K562 (cell line): ENCODE results near the gene GCNA. TPM values are rescaled to one million over a fixed set of nuclear protein-coding genes. Genes with fewer than 3 reads are reported as not detected.

ENCODE experiments used
- ATAC-seq: fragments of 200-7000 bp; cut with Tn5 transposase; 3 replicates; pipeline ENCODE4 v1.9.1; 2020; ENCODE audit warnings: moderate library complexity
- BruUV-seq: library from RNA; stranded (reverse); fragments of 400-500 nt; replicated peaks from 2 replicates; lab custom pipeline; 2021; lab: Mats Ljungman, UMichigan
- CTCF ChIA-PET: fragments of 300-600 bp; formaldehyde crosslinking; extraction: SDS; loops from one replicate; lab custom pipeline; 2021; ENCODE audit warnings: low intra/inter-chr PET ratio; lab: Yijun Ruan, JAX
- POLR2A ChIA-PET: fragments of 300-600, 350-650 bp; sonication (Branson Sonifier 250); formaldehyde crosslinking; extraction: SDS; loops from one replicate; lab custom pipeline; 2021; ENCODE audit warnings: antibody characterized with exemption, inconsistent platforms; lab: Yijun Ruan, JAX
- DNase-seq, 4 experiments: peaks; one replicate each; pipeline versions ENCODE4 v3.0.0 to v3.0.0-alpha.2; 2011 to 2018; ENCODE audit warnings: low spot score in 3 of 4, mixed read lengths in 3 of 4; ENCODE audit errors: extremely low read depth in 1 of 4
- FAIRE-seq: peaks from 2 replicates; lab custom pipeline; 2011; peaks lifted over from hg19 to GRCh38; lab: Jason Lieb, UNC
- H2AFZ ChIP-seq: 2 replicates; pipeline ENCODE4 v1.6.0; 2011; ENCODE audit warnings: low read depth, low read length, control low read depth, inconsistent platforms
- H3K27ac ChIP-seq: fragments of 200-600 bp; 3 replicates; pipeline ENCODE4 v1.8.0; 2011; ENCODE audit warnings: low read depth, mild to moderate bottlenecking, control low read depth, inconsistent platforms, low read length, moderate library complexity, mixed read lengths; ENCODE audit errors: extremely low read depth
- H3K27me3 ChIP-seq, 2 experiments: fragments of 300-600 bp in 1 of 2; 2 replicates in 1 of 2; 3 replicates in 1 of 2; pipeline versions ENCODE4 v1.6.0 to v1.8.0; 2011; ENCODE audit warnings: inconsistent platforms in 2 of 2, low read length in 2 of 2, mild to moderate bottlenecking in 1 of 2, mixed read lengths in 1 of 2, moderate library complexity in 1 of 2; ENCODE audit not compliant: control insufficient read depth in 2 of 2, insufficient read depth in 2 of 2
- H3K36me3 ChIP-seq: fragments of 300-600 bp; 3 replicates; pipeline ENCODE4 v1.8.0; 2011; ENCODE audit warnings: mild to moderate bottlenecking, low read length, inconsistent platforms; ENCODE audit not compliant: control insufficient read depth, insufficient read depth
- H3K4me1 ChIP-seq, 2 experiments: fragments of 200-600 bp in 1 of 2; replicated peaks in 1 of 2; 2 replicates in 1 of 2; 3 replicates in 1 of 2; pipeline versions ENCODE4 v1.5.1 to v1.8.0; 2011; ENCODE audit warnings: inconsistent platforms in 2 of 2, low read length in 2 of 2, mild to moderate bottlenecking in 1 of 2, mixed read lengths in 1 of 2, moderate library complexity in 1 of 2; ENCODE audit not compliant: control insufficient read depth in 2 of 2, insufficient read depth in 2 of 2
- H3K4me2 ChIP-seq: 2 replicates; pipeline ENCODE4 v1.6.1; 2011; ENCODE audit warnings: low read length, control low read depth, inconsistent platforms, mixed read lengths; ENCODE audit not compliant: insufficient read depth
- H3K4me3 ChIP-seq: fragments of 200-600 bp; sonication (generic), shearing (Covaris generic); 2 replicates; pipeline ENCODE4 v1.5.1; 2016; ENCODE audit warnings: control low read depth, inconsistent platforms
- H3K79me2 ChIP-seq: fragments of 200-600 bp; 3 replicates; pipeline ENCODE4 v1.8.0; 2011; ENCODE audit warnings: low read length, inconsistent platforms; ENCODE audit not compliant: control insufficient read depth, insufficient read depth
- H3K9ac ChIP-seq, 2 experiments: 2 replicates each; pipeline versions ENCODE4 v1.6.0 to v1.6.1; 2011; ENCODE audit warnings: low read depth in 2 of 2, low read length in 2 of 2, control low read depth in 1 of 2, inconsistent platforms in 1 of 2, mild to moderate bottlenecking in 1 of 2, mixed read lengths in 1 of 2; ENCODE audit not compliant: insufficient read depth in 1 of 2
- H3K9me1 ChIP-seq: one replicate; pipeline ENCODE4 v1.6.0; 2011; ENCODE audit warnings: inconsistent platforms, mild to moderate bottlenecking, low read length, moderate library complexity; ENCODE audit not compliant: control insufficient read depth, insufficient read depth
- H3K9me3 ChIP-seq: replicated peaks from 2 replicates; pipeline ENCODE4 v1.5.1; 2011; ENCODE audit warnings: low read depth, low read length, inconsistent platforms; ENCODE audit not compliant: control insufficient read depth, insufficient read depth
- H4K20me1 ChIP-seq: replicated peaks from 2 replicates; pipeline ENCODE4 v1.6.1; 2011; ENCODE audit warnings: low read length, inconsistent platforms, mixed read lengths; ENCODE audit not compliant: control insufficient read depth, insufficient read depth
- DLX4 ChIP-seq: fragments of 250-450 bp; sonication (Bioruptor Pico); IDR thresholded peaks from 2 replicates; pipeline ENCODE4 v1.6.1; 2021; ENCODE audit warnings: mild to moderate bottlenecking
- DPF2 ChIP-seq: fragments of 450-650 bp; IDR thresholded peaks from 2 replicates; pipeline ENCODE4 v1.6.1; 2016
- KHSRP ChIP-seq: fragments of 450-650 bp; IDR thresholded peaks from 2 replicates; pipeline ENCODE4 v1.6.1; 2017
- MBD2 ChIP-seq: sonication (generic); IDR thresholded peaks from 2 replicates; pipeline ENCODE4 v1.6.1; 2016; ENCODE audit warnings: low read depth, borderline replicate concordance
- NBN ChIP-seq: fragments of 450-650 bp; IDR thresholded peaks from 2 replicates; pipeline ENCODE4 v1.6.1; 2016; ENCODE audit warnings: low read depth, mild to moderate bottlenecking
- SFPQ ChIP-seq: fragments of 200-400 bp; formaldehyde crosslinking; IDR thresholded peaks from 2 replicates; pipeline ENCODE4 v1.6.1; 2017; ENCODE audit warnings: mild to moderate bottlenecking, low read depth, low read length, moderate library complexity
- TCF3 ChIP-seq: sonication (generic); formaldehyde crosslinking; IDR thresholded peaks from 2 replicates; pipeline ENCODE4 v1.4.0; 2020; ENCODE audit warnings: mild to moderate bottlenecking, missing genetic modification reagents
- ZNF518B ChIP-seq: fragments of 250-450 bp; sonication (Bioruptor Pico); IDR thresholded peaks from 2 replicates; pipeline ENCODE4 v1.5.0; 2021; ENCODE audit warnings: mild to moderate bottlenecking, moderate library complexity
- WGBS: fragments of 100-300 bp; shearing (Covaris generic); methylation state at CpG from one replicate; pipeline ENCODE4 v1.1.6; 2016; ENCODE audit warnings: low coverage, mixed read lengths; ENCODE audit not compliant: insufficient coverage; ENCODE audit errors: missing lambda C conversion rate; 5-methylcytosine and 5-hydroxymethylcytosine counted together
- in situ Hi-C: fragments of 300-500 bp; cut with MboI; formaldehyde crosslinking; loops from 4 replicates; pipeline ENCODE4 v1.15.0; 2018; ENCODE audit warnings: inconsistent platforms, mixed read lengths
- intact Hi-C: fragments of 100-400 bp; cut with micrococcal nuclease; formaldehyde crosslinking; loops from 2 replicates; pipeline ENCODE4 v1.14.2; 2022
- polyA plus RNA-seq, 8 experiments: library from polyadenylated mRNA; depleted of rRNA in 4 of 8; stranded (reverse) in 5 of 8; unstranded in 3 of 8; fragments of >200 nt; fragmentation: Nextera tagmentation in 2 of 8; fragmentation: Illumina TruSeq in 1 of 8; extraction: Ambion mirVana in 2 of 8; extraction: Trizol in 1 of 8; gene quantifications; 2 replicates each; pipeline versions ENCODE4 v1.2.1 to v1.2.3, GENCODE V29; 2011 to 2014; ENCODE audit warnings: inconsistent platforms in 1 of 8, missing spikeins in 1 of 8
- total RNA-seq, 7 experiments: library from RNA; depleted of rRNA in 6 of 7; stranded (reverse); fragments of >200 nt in 6 of 7; fragmentation: Illumina TruSeq in 2 of 7; extraction: Trizol in 2 of 7; gene quantifications; 2 replicates each; pipeline versions ENCODE4 v1.2.1 to v1.2.3, GENCODE V29; 2011 to 2021; ENCODE audit warnings: low replicate concordance in 1 of 7

Gene GCNA
- total and polyA plus RNA-seq, 9 of the 15 experiments (the other 6 are each of a cell fraction or from before 2014, with no cell fraction given) = 0.27 to 1.5 (median 0.86) TPM

GRCh38 chrX:71621603-71622002 lies 43.4 kb downstream of the GCNA start:
- in situ Hi-C loops = no loop called here
- H3K27ac ChIP-seq = no peak overlapping the region
- no peak for ATAC-seq
- no peak overlapping the region for H3K9ac ChIP-seq
- H3K36me3 ChIP-seq = no peaks in the 10 kb centered on the region
- H3K79me2 ChIP-seq = no peaks in the 10 kb centered on the region
- H2AFZ ChIP-seq = no peak overlapping the region
- H3K4me3 ChIP-seq = no peak overlapping the region
- peaks cover 0 to 12% of the 10 kb centered on the region in 2 experiments; a peak in 2 of 5 replicates for H3K27me3 ChIP-seq
- WGBS = 11% methylated on average over 6 of the region's 6 CpGs
- POLR2A ChIA-PET = no interaction called here
- no TSS peak for BruUV-seq
- H3K9me1 ChIP-seq = no peaks in the 10 kb centered on the region
- no peaks in the 10 kb centered on the region for H4K20me1 ChIP-seq
- H3K9me3 ChIP-seq = no peaks in the 10 kb centered on the region
- H3K4me1 ChIP-seq = peaks cover under 1 to 10% of the 10 kb centered on the region in 2 experiments; a peak in 2 of 5 replicates
- H3K4me2 ChIP-seq = no peak overlapping the region
- intact Hi-C loops = no loop called here
- no peak for TF ChIP-seq ZNF518B (CRISPR knock-in tag)
- TF ChIP-seq DPF2 = no peak
- TF ChIP-seq DLX4 (CRISPR knock-in tag) = no peak
- TF ChIP-seq SFPQ = no peak
- TF ChIP-seq KHSRP = no peak
- TF ChIP-seq MBD2 = no peak
- TF ChIP-seq TCF3 (CRISPR knock-in tag) = no peak
- TF ChIP-seq NBN = no peak
- no peak for FAIRE-seq
- CTCF ChIA-PET = no interaction called here
- no peak for DNase-seq
